ENCODE results near the gene FGD5.

FGD5 gene

DNA sequence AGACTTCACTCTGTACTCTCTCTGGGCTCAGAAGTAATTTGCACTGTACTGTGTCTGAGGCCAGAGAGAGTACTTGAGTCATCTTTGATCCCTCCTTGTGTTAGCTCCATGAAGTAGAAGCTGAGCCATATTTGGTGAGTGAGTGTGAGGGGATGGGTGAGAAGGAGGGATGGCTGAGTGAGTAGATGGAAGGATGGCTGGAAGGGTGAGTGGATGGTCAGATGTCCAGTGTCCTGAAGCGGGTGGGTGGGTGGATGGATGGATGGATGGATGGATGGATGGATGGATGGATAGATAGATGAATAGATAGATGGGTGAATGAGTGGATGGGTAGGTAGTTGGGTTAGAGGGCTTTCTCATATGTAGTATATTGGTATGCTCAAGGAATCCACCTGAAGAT lies 39.3 kb downstream of the FGD5 start:
- no peak for DNase-seq

DNA sequence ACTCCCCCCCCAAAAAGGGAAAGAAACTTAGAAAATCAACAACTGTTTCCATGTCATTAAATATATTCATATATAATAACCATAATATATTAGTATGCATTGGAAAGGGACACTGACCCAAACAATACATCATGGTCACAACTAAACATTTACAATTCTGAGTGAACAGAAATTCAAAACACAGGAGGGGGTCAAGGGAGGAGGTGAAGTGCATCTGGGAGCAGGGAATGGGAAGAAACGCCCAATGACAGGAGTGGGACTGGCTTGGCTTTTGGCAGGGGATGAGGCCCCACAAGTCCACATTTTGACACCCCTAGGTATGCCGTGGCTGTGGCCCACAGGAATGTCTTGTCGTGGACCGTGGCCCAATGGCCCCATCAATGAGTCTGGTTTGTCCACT lies 41.1 kb downstream of the FGD5 start:
- DNase-seq: no peak

DNA sequence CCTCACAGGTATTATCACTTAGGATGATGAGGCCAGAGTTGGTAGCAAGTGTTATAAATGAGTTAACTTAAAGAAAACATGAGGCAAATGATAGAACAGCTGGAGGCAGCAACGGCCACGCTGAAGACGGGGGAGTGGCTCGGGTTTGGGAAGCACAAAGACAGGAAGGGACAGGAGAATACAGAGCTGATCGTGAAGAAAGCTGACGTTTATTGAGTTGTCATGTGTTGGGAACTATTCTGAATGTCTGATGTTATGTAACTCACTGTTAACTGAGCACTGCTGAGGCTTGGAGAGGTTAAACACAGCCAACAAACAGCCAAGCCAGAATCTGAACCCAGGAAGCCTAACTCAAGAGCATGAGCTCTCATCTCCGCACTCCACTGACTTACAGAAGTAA lies 42.3 kb downstream of the FGD5 start:
- DNase-seq: no peak

DNA sequence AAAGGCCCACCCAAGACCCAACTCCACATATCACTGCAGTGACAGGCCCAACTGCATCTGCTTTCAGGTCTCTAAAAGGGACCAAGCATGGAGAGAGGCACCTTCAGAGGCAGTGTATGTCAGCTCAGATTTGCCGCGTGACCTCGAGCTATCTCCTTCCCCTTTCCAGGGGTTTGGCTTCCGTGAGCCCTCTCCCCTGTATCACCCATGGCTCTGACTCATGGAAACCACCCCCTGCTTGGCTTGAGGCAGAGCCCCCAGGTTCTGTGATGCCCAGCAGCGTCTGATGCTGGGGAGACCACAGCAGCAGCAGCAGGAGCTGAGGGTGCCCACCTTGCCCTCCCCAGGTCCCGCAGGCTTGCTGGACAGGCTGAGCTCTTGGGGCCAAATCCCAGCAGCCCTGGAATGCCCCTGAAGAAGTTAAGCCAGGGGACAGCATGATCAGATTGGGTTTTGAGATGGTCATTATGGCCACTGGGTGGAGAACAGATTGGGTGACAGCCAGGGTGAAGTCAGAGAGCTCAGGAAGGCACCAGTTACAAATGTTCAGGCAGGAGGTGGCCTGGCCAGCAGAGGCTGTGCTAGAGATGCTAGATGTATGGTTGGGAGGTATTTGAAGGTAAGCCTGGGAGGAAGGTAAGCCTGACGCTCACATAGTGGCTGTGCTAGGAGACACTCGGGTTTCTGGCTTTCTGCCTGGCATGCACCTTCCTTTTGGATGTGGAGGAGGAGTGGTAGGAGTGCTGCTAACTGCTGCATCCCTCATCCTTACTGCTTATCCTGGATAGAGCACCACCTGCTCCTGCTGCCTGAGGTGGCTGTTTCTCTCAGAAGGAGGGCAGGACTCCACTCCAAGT lies 42.9 kb downstream of the FGD5 start:
- DNase-seq: no peak

DNA sequence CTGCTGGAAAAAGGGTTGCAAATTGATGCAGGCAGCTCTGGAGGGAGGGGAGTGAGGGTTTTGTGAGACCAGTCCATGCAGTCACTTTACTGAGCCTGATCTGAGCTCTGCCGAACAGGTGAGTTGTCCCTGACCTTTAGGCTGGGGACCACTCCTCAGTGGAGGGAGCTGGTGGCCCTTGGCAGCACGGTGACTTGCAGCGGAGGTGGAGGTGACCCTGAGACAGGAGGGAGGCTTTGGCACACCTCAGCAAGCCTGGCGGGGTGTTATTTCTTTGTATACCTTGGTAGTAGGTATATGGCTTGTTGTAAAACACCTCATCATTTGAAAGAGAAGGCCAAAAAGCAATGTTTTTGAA lies 43.5 kb downstream of the FGD5 start:
- no peak for DNase-seq

DNA sequence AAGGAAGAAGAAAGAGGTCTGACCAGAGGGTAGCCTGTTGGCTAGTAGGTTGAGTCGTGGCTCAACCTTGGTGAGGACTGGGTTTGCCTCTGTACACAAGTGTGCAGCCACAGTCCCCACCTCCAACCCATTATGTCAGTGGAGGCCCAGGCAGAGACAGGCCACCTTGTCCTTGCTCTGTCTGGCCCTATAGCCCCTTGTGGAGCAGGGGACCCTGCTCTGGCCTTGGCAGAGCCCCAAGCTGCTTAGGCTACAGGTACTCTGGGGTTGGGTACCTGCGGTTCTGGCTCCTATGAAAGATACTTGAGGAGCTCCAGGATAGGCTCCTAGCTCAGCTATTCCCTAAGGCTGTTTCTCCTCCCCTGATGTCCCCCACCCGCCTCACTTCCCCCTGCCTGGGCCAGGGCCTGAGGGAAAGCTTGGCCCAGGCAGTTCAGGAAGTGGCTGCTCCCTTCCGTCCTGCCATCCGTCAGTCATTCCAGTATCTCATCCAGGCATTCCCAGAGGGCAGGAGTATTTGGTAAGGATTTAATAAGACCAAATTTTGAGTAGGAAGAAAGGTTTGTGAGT lies 44.0 kb downstream of the FGD5 start:
- DNase-seq: no peak

DNA sequence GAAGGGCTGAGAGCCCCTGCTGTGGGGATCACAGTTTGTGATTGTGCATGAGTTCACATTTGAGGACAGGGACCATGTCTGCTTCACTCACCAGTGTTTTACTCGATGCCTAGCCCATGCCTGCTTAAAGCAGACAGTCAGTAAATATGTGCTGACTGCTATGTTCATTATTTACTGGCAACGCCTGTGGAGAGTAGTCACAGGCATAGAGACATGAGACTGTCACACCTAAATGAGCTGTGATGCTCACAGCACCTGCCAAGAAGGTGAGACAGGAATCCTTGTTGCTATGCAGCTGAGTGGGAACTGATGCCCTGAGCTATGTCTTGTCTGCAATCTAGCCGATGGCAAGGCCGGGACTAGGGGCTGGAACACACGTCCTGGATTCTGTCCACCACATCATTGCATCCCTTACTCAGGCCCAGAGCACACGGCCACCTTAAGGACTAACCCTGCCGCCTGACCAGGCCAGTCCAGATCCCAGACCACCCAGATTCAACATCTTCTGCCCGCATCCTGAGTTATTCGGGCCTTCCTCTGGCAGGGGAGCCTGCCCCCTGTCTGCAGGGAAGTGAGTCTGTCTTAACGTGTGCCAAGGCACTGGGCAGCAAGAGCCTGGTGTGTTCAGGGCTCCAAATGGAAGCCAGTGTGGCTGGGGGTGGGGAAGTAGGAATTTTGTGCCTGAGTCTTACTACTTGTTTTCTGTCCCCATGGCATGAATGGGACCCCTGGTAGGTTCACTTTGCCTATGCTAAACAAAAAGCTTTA lies 44.8 kb downstream of the FGD5 start:
- DNase-seq: no peak

DNA sequence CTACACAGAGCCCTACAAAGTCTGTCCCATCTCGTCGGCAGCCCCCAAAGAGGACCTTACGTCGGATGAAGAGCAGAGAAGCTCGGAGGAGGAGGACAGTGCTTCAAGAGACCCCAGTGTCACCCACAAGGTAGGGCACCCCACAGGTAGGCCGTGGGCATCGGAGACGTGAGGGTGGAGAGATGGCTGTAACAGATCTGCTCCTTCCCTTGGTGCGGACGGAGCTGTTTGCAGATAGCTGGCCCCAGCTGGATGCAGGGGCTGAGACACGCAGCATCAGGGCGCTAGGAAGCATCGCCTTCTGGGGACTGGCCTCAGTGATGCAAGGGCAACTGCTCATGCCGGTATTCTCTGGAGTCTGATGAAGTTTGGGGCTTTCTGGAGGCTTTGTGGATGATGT lies 45.4 kb downstream of the FGD5 start:
- DNase-seq: no peak

DNA sequence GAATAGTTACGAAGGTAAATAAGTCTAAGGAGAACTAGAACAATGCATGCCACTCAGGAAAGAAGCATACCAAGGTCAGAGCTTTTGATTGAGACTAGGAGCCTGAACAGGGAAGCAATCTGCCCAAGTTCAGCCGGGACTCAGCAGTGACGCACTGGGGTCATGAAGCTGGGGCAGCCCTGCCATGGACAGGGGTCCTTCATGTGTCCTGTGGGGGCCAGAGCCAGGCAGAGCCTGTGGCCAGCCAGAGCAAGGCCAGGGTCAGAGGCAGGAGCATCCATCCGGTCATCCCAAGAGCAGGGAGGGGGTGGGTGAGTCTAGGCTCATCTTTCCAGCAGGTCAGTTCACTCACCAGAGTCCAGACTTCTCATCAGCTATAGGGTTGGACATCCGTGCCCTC lies 47.9 kb downstream of the FGD5 start:
- no peak for DNase-seq

DNA sequence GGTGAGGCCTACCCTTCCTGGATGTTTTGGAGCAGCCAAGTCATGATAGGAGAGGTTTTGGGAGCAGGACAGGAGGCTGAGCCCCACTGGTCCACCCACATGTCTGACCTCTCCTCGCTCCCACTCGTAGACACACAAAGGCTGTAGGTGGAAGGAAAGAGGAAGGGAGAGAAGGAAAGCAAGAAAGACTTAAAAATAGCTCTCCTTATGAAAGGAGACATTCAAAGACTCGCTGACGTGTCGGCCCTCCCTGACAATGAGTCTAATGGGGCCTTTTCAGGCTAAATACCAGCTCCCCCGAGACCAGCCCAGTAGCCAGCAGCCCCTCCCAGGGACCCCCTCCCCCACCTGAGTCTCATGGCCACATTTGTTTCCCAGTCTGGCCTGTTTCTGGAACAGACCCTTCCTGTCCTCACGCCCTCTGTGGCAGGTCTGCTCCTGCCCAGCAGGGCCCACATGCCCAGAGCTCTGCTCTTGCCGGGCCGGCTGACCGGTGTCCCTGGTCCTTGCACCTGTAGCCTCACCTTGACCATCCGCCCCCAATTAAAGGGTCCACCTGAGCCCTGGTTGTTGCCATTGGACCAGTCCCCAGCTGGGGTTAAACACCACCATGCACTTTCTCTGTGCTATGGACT lies 49.3 kb downstream of the FGD5 start:
- no peak for DNase-seq

DNA sequence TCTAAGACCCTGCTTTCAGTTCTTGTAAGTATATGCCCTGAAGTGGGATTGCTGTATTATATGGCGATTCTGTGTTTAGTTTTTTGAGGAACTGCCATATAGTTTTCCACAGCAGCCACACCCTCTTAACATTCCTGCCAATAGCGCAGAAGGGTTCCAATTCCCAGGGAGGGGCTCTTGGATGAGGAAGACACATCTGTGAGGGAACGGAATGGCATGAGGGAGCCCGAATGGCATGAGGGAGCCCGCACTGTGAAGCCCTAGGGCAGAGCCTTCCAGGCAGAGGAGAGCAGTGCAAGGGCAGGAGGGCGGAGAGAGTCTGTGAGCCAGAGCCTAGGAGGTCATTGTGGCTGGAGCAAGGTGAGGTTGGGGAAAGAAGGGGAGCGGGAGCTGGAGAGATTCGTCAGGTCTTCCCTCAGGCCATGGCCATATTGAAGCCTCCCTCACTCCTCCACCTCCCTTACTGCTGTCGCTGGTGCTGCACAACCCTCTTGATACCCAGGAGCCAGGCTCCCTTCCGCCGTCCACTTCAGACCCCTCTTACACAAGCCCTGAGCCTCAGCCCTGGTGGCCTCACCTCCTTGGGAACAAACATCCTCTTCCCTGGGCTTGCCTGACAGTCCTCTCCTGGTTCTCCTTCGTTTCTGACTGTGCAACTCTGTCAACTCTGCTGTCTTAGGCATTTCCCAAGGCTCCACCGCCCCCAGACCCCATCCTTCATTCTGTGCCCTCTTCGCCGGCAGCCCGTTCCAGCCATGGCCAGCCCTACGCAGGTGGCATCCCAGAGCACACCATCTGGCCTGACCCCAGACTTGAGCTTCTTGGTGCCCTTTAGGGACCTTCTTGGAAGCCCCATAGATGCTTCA lies 51.4 kb downstream of the FGD5 start:
- no peak for DNase-seq

DNA sequence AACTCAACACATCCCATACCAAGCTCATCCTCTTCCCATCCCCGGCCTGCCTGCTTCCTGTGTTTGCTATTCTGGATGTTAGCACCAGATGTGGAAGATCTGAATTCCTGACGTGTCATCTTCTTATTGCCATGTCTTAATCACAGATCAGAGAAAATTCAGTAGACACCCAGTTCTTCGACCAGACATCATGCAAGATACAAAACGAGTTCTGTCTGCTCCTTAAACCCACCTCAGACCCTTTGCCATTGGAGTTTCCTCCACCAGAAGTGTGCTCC lies 52.0 kb downstream of the FGD5 start:
- no peak for DNase-seq

DNA sequence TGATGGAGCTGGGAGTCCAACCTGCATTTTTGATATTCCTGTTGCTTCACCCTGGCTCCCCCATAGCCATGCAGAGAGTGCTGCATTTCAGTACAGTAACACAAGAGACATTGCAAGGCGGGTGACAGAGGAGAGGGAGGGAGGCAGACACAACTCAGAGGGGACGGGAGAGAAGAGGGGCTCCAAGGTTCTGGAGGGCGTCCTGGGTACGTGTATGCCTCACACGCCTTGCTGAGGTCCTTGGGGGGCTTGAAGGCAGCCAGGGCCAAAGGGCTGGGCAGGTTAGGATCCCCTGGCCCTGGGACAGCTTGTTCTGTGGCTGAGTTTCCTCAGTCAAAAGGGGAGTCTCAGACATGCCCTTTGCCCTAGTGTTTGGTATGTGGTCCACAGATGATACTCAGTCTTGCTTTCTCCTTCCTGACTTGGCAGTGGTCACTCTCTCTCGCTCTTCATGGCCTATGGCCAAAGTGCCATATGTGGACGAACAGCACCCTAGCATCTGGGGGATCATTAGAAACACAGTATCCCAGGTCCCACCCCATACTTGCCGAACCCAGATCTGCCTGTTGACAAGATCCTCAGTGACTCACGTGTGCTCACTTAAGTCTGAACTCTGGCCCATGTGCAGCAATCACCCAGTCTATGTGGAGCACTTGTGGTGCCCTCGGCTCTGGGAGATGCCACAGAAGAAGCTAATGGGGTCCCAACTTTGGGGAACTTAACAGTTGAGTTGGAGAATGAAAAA lies 52.9 kb downstream of the FGD5 start:
- DNase-seq: no peak

DNA sequence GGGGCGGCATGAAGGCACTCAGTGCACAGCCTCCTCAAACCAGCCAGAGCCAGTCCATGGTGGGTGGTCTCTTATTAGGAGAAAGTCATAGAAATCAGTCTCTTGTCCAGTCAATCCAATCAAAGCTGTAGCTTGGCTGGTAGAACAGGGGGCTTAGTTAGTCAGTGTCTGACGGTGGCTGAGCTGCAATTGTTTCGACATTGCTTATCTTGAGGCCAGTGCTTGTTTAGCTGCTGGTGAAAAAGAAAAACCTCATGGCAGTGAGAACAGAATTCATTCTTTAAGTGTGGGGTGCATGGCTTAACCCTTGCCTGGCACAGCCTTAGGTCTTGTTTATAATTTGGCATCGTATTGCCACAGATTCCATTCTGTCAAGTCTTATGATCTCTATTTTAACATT lies 53.9 kb downstream of the FGD5 start:
- no peak for DNase-seq

DNA sequence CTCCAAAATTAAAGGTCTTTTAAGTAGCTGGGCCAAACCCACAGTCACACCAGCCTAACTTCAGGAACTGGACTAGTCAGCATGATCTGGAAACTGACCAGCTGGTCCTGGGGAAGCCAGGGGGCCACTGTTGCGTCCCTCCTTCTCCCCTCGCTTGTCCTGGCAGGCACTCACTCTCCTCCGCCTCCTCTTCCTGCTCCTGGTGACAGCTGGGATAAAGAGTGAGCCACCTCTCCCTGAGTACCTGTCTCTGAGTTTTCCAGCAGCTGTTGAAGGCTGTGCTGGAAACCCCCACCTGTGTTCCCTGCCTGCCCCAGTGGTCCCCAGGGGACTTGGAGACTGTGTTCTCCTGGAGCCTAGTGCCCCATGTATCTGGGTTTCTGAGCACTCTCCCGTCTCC lies 56.0 kb downstream of the FGD5 start:
- DNase-seq: no peak

DNA sequence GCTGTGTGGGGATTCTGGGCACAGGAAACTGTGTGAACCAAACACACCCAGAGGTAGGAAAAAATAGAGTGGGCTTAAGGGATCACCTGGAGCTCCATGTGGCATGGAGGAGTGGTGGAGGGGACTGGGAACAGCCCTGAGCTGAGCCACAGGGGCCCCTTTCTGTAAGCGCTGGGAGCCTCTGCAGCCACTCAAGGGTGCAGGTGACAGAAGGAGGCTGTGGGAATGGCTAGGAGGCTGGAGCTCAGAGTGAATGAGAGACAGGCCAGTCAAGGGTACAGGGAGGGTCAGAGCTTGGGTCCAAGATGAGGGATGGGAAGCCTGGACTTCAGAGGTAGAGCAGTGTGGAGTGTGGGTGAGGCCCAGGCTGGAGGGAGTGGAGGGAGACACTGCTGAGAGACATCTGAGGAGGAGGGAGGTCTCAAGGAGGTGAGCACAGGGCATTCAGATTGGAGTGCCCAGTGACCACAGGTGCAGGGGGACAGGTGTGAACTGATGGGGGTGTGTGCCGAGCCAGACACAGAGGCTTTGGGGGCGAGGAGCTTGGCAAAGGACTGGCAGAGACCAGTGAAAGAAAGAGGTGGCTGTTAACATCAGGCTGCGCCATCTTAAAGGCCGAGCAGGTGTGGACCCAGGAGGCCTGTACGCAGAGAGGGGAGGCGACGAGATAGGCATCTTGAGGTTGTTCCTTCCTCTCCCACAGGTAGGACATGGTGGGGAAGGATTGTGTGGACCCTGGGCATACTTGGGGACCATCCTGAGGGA lies 56.8 kb downstream of the FGD5 start:
- no peak for DNase-seq

DNA sequence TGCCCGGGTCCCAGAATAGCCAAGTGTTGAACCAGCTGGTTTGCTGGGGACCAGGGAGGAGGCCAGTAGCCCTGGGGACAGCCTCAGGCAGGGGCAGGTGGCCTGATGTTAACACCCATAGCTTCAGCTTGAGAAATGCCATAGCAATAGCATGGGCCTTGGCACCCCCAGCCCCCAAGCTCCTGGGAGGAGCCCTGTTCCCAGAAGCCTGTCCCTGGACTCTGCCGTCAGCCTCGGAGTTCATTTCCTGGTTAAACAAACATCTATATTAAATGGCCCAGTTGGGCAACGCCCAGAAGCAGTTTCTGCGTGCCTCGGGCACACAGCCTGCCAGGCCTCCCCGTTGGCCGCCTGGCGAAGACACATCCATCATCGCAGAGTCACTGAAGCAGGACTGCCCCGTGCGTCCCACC lies 58.2 kb downstream of the FGD5 start:
- DNase-seq: no peak

DNA sequence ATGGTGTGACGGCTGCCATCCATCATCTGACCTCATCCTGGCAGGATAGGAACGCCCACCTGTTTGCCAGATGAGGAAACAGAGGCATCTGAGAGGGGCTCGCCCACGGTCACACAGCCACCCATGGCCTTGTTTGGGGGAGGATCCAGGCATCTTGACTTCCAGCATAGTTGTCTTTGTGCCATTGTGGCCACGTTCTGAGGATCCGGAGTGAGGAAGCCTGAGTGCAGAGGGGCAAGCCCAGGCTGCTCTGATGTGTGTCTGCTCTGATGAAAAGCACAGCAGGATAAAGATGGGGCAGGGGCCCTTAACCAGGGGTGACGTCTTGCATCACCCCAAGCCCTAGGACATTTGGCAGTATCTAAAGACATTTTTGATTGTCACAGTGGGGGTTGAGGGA lies 58.7 kb downstream of the FGD5 start:
- DNase-seq: no peak

DNA sequence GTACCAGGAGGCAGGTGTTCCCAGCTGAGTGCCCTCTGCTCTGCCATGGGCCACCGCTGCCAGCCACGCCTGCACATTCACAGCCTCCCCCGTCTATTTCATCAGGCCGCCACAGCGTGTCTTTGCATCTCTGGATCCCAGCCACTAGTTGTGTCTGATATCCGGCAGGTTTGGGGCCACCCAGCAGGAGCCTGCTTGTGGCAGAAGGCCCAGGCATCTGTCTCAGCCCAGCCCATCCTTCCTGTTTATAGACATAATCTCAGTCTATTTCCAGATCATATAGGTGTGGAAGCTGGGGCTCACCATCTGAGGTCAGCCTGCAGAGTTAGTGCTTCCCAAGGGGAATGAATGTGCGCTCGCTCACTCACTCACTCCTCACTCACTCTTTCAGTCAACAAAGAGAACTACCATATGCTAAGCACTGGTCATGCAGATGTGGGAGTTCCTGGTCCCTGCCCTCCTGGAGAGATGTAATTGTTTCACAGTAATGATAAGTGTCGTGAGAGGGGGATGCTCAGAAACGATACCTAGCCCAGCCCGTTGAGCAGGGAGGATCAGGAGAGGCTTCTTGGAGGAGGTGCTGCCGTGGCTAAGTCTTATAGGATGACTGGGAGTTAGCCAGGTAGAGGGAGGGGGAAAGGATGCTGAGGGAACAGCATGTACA lies 60.6 kb downstream of the FGD5 start:
- DNase-seq: no peak

DNA sequence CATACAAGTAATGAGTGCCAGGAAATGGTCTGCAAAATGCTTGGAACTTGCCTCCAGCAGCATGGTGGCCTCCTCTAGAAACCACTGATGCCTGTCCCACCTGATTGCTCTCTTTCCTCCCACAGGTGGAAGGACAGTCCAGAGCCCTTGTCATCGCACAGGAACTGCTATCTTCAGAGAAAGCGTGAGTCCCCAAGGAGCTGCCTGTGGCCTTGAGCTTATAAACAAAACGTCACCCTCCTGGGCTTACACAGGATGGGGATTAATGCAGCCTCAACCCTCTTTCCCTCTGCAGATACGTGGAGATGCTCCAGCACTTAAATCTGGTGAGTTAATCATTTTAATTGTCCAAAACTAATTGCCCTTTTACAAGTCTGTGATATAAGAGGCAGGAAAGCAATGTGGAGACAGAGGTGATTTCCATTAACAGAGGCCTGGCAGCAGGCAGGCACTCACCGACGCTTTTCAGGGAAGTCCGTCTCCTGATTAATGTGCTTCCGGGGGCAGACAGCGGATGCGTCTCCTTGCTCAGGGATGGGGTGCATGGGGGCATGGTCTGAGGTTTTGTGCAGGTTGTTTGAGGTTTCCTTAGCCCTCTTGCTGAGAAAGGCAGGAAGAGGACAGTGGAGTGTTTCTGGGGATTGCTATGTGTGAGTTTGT lies 61.8 kb downstream of the FGD5 start:
- DNase-seq: no peak
